Smooth muscle cell (in vitro differentiated cells): ENCODE measurements around the gene LHX2. TPM values are rescaled to one million over a fixed set of nuclear protein-coding genes. Genes with fewer than 3 reads are reported as not detected.

Experiments
- DNase-seq: peaks from one replicate; lab custom pipeline; 2025; ENCODE audit not compliant: unreplicated experiment; lab: John Stamatoyannopoulos, UW
- H2AFZ ChIP-seq: fragments of 200-600 bp; sonication (generic); 2 replicates; pipeline ENCODE4 v1.6.0; 2016; ENCODE audit warnings: antibody characterized with exemption, low read depth, mild to moderate bottlenecking
- H3F3A ChIP-seq: fragments of 200-600 bp; sonication (generic); 2 replicates; pipeline ENCODE4 v1.6.0; 2017; ENCODE audit warnings: antibody characterized with exemption, low read depth
- H3K27ac ChIP-seq: fragments of 200-600 bp; sonication (generic); 2 replicates; pipeline ENCODE4 v1.5.1; 2016; ENCODE audit warnings: low read depth, mild to moderate bottlenecking
- H3K27me3 ChIP-seq: fragments of 200-600 bp; sonication (generic); 2 replicates; pipeline ENCODE4 v1.6.1; 2016; ENCODE audit warnings: low read depth, mild to moderate bottlenecking
- H3K36me3 ChIP-seq: fragments of 200-600 bp; sonication (generic); 2 replicates; pipeline ENCODE4 v1.5.1; 2016; ENCODE audit warnings: low read depth
- H3K4me1 ChIP-seq: fragments of 200-600 bp; sonication (generic); 2 replicates; pipeline ENCODE4 v1.5.1; 2016; ENCODE audit warnings: low read depth
- H3K4me2 ChIP-seq: fragments of 200-600 bp; sonication (generic); 2 replicates; pipeline ENCODE4 v1.6.0; 2016; ENCODE audit warnings: mild to moderate bottlenecking
- H3K4me3 ChIP-seq: fragments of 200-600 bp; sonication (generic); 2 replicates; pipeline ENCODE4 v1.5.1; 2016; ENCODE audit warnings: mild to moderate bottlenecking
- H3K79me2 ChIP-seq: fragments of 200-600 bp; sonication (generic); 2 replicates; pipeline ENCODE4 v1.6.0; 2016; ENCODE audit warnings: low read depth, mild to moderate bottlenecking
- H3K9ac ChIP-seq: fragments of 200-600 bp; sonication (generic); 2 replicates; pipeline ENCODE4 v1.6.0; 2016; ENCODE audit warnings: low read depth
- H3K9me3 ChIP-seq: fragments of 200-600 bp; sonication (generic); replicated peaks from 2 replicates; pipeline ENCODE4 v1.5.1; 2016; ENCODE audit warnings: low read depth
- H4K20me1 ChIP-seq: fragments of 200-600 bp; sonication (generic); 2 replicates; pipeline ENCODE4 v1.6.0; 2016; ENCODE audit warnings: low read depth
- CTCF ChIP-seq: fragments of 200-600 bp; sonication (generic); IDR thresholded peaks from 2 replicates; pipeline ENCODE4 v1.5.1; 2017; ENCODE audit warnings: borderline replicate concordance, mild to moderate bottlenecking, antibody characterized with exemption; ENCODE audit not compliant: insufficient read depth, poor library complexity, severe bottlenecking
- WGBS: methylation state at CpG from one replicate; pipeline ENCODE4 v1.1.7; 2016; ENCODE audit warnings: low lambda C conversion rate; 5-methylcytosine and 5-hydroxymethylcytosine counted together
- polyA plus RNA-seq: library from polyadenylated mRNA; unstranded; fragments of >200 nt; fragmentation: Nextera tagmentation; extraction: Ambion mirVana; gene quantifications from 2 replicates; pipeline ENCODE4 v1.2.1, GENCODE V29; 2016
- total RNA-seq: library from RNA; depleted of rRNA; stranded (reverse); fragments of >200 nt; gene quantifications from 2 replicates; pipeline ENCODE4 v1.2.3, GENCODE V29; 2014

Gene LHX2
- total and polyA plus RNA-seq, 2 experiments from 2014 or later = not detected

- H3F3A ChIP-seq = no peaks in the 10 kb centered on the region
- H3K36me3 ChIP-seq = no peaks in the 10 kb centered on the region
- H3K4me3 ChIP-seq = no peak overlapping the region
- H3K4me1 ChIP-seq = no peaks in the 10 kb centered on the region
- H3K27me3 ChIP-seq = peaks cover 13% of the 10 kb centered on the region
- WGBS = 95% methylated on average over 3 of the region's 3 CpGs
- no peak overlapping the region for H2AFZ ChIP-seq
- H3K27ac ChIP-seq = no peak overlapping the region
- H3K9me3 ChIP-seq = no peaks in the 10 kb centered on the region
- no peak for TF ChIP-seq CTCF
- DNase-seq = no peak
- H4K20me1 ChIP-seq = no peaks in the 10 kb centered on the region
- no peak overlapping the region for H3K4me2 ChIP-seq
- no peaks in the 10 kb centered on the region for H3K79me2 ChIP-seq
- no peak overlapping the region for H3K9ac ChIP-seq
These were observed 56.7 kb downstream of the LHX2 start for GRCh38 chr9:124068251-124068650.

GRCh38 chr9:124074746-124075145 is 63.2 kb downstream of the LHX2 start:
- Histone ChIP-seq H3K27me3 (peaks cover 13% of the 10 kb centered on the region), H3K27ac (no peak overlapping the region), H3K9me3 (no peaks in the 10 kb centered on the region), H3K4me3 (no peak overlapping the region), H4K20me1 (no peaks in the 10 kb centered on the region), H3K79me2 (no peaks in the 10 kb centered on the region), H3K9ac (no peak overlapping the region), H3F3A (peaks cover 5% of the 10 kb centered on the region), H3K36me3 (no peaks in the 10 kb centered on the region), H2AFZ (no peak overlapping the region), H3K4me2 (no peak overlapping the region), H3K4me1 (no peaks in the 10 kb centered on the region)
- no peak for TF ChIP-seq CTCF
- 27% methylated on average over 1 of the region's 1 CpG for WGBS
- DNase-seq = no peak

GRCh38 chr9:124075761-124076160 is 64.2 kb downstream of the LHX2 start:
- Histone ChIP-seq H3K4me3 (no peak overlapping the region), H3K9ac (no peak overlapping the region), H3K4me1 (no peaks in the 10 kb centered on the region), H3K36me3 (no peaks in the 10 kb centered on the region), H3K27me3 (peaks cover 13% of the 10 kb centered on the region), H3K9me3 (no peaks in the 10 kb centered on the region), H3K4me2 (no peak overlapping the region), H3F3A (peaks cover 5% of the 10 kb centered on the region), H2AFZ (no peak overlapping the region), H3K79me2 (no peaks in the 10 kb centered on the region), H3K27ac (no peak overlapping the region), H4K20me1 (no peaks in the 10 kb centered on the region)
- no peak for DNase-seq
- TF ChIP-seq CTCF = no peak
- WGBS = 88% methylated on average over 3 of the region's 3 CpGs

- no peak for DNase-seq
- Histone ChIP-seq H3K27me3 (no peaks in the 10 kb centered on the region), H3K4me2 (no peak overlapping the region), H3K4me1 (no peaks in the 10 kb centered on the region), H3K9me3 (no peaks in the 10 kb centered on the region), H3K79me2 (no peaks in the 10 kb centered on the region), H2AFZ (no peak overlapping the region), H4K20me1 (no peaks in the 10 kb centered on the region), H3K4me3 (no peak overlapping the region), H3K36me3 (no peaks in the 10 kb centered on the region), H3K27ac (peak overlapping the region; percentile 41), H3F3A (peaks cover 5% of the 10 kb centered on the region), H3K9ac (no peak overlapping the region)
- 74% methylated on average over 3 of the region's 3 CpGs for WGBS
- no peak for TF ChIP-seq CTCF
These were observed 66.5 kb downstream of the LHX2 start for GRCh38 chr9:124077915-124078572.
